Sciatic nerve (tissue), 1 donor: ENCODE data around the gene PEMT. TPM values are rescaled to one million over a fixed set of nuclear protein-coding genes. Genes with fewer than 3 reads are reported as not detected.

Experiments
- total RNA-seq: library from RNA; stranded (reverse); fragmentation: NEBNext Ultra II Directional; extraction: Animal tissue kit (Norgen Biotek cat#: 25700); gene quantifications from one replicate; pipeline ENCODE4 v1.2.1, GENCODE V29; 2021
- donor health status: DM: no; HTN: no; CAD: no.

Gene PEMT
- total RNA-seq, 1 donor from 2014 or later, result 27.6 TPM

Other genes starting within 250 kb of the PEMT start
- gene MED9, start 114.7 kb downstream of the PEMT start, total RNA-seq, result 13.7 TPM
- 58.6 TPM for gene RASD1, start 95.3 kb downstream of the PEMT start, total RNA-seq
- 62.0 TPM for gene RAI1, start 89.8 kb upstream of the PEMT start, total RNA-seq
- gene SREBF1, start 245.3 kb upstream of the PEMT start, total RNA-seq, result 257 TPM